Smooth muscle cell of the brain vasculature (primary cell): ENCODE measurements around the gene MLST8.
"Not testable (repeated sequence)": the region's sequence is repeated elsewhere in the genome, so short reads cannot be mapped to it uniquely, and the experiment has no call there.

Experiments used
- DNase-seq: peaks from one replicate; pipeline ENCODE4 v3.0.0-alpha.2; 2012; ENCODE audit warnings: low read depth, low spot score

Gene MLST8

DNA sequence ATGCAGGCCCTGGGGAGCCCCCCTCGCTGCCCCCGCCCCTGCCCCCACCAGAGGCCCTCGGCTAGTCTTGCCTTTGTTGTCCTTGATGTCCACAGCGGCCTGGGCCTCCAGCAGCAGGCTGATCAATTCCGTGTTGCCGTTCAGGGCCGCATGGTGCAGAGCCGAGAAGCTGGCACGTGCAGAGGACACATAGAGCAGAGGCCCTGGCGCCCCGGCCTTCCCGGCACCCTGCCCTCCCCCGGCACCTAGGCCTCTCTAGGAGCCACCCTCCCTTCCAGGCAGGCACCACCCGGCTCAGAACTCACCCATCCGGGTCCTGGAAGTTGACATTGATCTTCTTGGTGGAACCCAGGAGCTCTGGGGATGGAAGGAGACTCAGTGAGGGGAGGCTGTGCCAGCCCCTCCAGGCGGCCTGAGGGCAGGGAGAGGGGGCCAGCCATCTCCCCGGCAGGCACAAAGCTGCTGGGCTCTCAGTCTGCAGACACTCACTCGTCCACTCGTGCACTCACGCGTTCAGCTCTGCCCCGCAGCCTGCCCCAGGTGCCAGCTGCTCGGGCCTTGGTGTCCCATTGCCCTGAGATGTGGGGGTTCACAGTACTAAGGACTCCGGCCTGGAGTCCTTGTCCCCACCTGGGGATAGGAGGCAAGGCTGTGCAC is 15.1 kb upstream of the MLST8 start:
- DNase-seq = no peak

DNA sequence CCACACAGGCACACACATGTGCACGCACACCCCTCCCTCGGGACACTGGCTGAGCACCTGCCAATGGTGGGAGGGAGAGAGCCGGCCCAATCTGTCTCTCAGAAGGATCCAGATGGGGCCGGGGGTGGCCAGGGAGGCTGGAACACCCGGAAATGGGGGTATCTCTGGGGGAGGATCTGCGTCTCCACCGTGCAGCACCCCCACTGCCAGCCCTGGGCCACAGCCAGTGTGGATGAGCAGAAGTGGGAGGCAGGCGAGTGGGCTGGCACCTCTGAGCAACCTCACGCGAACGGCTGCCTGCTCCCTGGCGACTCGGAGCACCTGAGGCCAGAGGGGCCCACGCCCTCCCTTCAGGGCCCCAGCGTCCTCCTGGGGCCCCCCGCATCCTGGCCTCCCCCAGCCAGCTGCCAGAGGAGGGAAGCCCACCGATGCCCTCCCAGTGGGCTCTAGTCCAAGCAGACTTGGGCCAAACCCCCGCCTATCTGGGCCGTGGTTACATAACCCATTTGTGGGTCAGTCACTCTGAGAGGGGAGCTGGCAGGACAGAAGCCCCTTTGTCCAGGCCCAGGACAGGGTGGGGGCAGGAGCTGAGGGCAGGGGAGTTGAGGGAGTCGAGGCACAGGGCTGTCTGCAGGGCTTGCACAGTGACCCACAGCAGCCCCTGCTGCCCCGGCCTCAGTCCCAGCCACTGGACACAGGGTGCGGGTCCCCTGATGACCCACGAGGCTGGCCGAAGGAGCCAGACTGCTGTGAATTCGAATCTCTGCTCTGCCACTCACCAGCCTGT is 14.4 kb upstream of the MLST8 start:
- no peak for DNase-seq

DNA sequence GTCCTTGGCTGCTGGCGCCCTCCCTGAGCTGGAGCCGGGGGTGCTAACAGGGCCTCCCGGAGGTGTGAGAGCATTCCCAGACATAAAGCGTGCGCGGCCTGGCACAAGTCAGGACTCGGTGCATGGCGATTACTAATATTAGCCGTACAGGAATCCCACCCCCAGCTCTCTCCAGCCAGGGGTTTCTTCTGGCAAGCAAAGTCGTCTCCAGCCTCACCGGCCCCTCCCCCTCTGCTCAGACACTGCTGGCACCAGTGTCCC is 13.9 kb upstream of the MLST8 start:
- DNase-seq = no peak

DNA sequence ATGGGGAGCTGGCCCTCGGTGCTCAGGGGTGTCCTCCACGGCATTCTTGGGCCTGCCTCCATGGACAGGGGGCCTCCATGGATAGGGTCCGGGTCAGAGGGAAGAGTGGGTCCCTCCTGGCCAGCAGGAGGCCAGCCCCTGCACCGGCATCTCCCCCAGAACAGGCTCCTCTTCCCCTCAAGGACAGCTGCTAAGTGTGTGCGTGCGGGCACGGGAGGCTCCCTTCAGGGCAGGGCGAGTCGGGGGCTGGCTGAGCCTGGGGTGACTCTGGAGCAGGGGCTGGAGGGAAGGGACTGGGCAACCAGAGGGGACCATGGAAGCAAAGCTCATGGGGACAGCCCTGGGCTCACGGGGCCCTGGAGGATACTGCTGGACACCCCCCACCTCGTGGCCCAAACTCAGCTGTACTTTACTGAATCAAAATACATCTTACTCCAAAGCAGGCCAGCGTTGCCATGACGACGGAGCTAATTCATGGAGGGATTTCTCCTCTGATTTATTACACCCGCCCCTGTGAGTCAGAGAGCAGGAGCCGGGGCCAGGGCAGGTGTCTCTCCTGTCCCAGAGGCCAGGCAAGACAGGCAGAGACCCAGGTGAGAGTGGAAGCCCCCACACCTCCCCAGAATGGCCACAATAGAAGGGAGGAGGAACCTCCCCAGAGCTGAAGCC is 11.0 kb upstream of the MLST8 start:
- no peak for DNase-seq

DNA sequence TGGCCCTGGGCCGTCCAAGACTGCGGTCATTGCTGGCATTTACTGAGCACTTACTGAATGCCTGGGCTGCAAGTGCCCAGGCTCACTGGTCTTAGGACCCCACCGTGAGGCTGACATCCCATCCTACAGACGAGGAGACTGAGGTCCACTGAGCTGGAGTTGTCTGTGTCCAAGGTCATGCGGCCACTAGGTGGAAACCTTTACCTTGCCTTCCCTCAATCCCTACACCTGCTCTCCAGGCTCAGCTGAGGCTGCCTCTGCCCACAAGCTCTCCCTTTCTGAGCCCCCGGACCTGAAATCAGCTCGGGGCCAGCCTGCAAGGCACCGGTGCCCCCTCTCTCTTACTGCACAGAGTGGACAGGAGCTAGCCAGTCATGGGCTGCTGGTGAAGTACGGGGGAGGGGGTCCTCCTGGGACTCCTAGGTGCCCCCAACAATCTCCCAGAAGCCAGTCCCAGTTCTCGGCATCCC is 10.4 kb upstream of the MLST8 start:
- no peak for DNase-seq

DNA sequence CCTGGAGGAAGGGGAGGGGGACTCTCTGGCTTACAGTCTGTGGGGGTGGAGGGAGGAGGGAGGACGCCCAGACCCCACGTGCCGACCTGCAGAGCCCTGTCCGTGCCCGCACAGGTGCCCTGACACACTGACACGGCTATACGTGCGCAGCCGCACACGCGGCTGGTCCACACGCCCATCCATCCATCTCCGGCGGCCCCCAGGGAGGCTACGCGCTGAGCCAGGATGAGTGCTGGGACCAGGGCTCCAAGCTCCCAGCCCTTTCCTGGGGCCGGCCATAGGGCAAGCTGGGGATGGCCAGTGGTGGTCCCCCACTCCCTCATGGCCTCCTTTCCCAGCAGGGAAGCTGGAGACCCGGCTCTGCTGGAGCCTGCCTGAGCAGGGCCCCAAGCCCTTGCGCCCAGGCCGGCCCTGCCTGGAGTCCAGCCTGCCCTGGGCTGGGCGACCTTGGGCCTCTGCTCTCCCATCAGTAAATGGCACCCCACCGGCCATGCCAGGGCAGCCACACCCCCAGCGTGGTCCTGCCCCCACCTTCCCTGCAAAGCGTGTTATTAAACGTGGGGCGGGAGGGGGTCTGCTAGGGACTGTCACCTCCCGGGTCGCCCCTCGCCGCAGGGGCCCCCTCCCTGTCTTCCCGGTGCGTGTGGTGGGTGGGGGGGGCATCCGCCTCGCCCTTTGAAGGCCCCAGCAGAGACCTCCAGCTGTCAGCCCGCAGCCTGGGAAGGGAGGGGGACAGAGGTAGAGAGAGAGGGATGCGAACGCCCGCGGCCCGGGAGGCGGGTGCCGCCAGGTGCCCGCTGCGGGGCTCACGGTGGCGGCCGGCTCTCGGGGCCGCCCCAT is 9.7 kb upstream of the MLST8 start:
- DNase-seq = no peak

DNA sequence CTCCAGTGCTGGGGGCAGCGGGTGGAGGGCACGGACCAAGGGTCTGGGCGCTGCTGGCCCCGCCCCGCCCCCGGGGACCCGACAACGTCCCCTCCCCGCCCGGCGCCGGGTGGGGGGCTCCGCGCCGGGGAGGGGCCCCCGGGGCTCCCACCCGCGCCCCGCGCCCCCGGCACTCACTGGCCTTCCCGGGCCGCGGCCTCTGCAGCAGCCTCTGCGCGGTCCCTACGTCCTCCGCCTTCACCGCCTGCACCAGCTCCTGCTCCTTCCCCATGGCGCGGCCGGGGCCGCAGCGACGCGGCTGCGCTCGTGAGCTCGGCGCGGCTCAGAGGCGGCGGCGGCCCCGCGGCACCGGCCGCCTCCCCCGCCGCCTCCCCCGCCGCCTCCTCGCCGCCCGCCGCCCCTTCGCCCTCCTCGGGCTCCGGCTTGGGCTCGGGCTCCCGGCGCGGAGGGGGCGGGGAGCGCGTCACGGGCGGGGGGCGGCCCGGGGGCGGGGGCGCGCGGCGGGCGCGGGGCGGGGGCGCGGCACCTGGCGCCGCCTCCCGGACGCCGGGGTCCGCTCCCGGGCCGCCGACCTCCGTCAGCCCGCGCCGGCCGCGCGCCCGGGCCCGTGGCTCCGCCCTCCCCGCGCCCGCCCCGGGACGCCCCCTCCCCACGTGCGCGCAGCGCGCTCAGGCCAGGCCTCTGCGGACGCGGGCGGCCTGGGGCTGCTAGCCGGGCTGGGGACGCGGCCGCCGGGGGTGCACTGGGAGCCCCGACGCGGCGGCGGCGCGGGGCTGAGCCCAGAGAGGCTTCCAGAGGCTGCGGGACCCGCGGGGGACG is 8.9 kb upstream of the MLST8 start, which contains the start of gene CASKIN1:
CASKIN1 (minus strand) TSS at position 444 of the 819 bp plus-strand sequence; CDS start at position 271, 173 bp downstream.
- no peak for DNase-seq

DNA sequence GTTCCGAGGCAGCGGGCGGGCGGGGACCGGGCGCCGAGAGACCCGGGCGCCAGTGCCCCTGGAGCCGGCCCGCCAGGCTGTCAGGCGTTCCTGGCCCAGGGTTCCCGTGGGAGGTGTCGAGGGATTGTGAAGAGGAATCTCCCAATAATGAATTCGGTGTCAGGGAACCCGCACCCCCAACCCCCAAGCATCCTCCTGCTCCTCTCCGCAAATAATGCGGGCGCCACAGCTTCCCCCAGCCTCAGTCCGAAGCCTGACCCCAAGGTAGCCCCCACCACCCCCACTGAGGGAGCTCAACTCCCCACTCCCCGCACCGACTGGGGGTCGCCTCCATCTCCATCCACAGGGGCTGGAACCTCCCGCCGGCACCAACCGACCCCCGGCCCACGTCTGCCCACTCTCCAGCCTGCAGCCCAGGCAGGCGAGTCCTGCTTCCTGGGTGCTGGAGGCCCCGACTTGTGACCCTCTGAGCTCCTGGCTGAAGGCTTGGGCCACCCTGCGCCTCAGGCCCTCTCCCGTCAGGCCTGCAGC is 8.2 kb upstream of the MLST8 start:
- no peak for DNase-seq

DNA sequence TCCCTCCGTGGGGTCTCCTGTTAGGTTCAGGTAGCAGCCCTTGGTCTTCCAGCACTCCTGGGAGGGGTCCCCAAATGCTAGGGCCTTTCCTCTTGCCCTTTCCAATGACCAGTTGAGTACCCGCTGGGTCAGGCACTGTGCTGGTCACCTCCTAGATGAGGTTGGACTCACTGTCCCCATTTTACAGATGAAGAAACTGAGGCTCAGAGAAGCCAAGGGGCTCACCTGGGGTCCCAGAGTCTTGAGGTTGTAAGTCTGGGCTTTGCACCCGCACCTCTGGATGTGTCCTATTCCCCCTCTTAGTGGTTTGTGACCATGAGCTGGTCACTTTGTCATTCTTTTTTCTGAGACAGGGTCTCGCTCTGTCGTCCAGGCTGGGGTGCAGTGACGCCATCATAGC is 7.5 kb upstream of the MLST8 start:
- DNase-seq = no peak

DNA sequence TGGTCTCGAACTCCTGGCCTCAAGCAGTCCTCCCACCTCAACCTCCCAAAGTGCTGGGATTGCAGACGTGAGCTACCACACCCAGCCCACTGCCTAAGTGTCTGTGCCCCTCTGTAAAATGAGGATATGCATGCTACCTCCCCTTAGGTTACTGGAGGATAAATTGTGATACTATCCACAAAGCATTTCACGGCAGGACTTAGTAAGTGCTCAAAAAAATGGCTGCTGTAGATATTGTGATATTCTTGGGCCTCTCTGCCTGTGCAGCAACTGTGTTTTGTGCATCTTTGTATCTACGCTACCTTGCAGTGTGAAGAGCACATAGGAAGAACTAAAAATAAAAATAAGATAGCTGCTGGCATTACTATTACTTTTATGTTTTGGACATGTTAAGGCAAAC is 7.0 kb upstream of the MLST8 start:
- no peak for DNase-seq

DNA sequence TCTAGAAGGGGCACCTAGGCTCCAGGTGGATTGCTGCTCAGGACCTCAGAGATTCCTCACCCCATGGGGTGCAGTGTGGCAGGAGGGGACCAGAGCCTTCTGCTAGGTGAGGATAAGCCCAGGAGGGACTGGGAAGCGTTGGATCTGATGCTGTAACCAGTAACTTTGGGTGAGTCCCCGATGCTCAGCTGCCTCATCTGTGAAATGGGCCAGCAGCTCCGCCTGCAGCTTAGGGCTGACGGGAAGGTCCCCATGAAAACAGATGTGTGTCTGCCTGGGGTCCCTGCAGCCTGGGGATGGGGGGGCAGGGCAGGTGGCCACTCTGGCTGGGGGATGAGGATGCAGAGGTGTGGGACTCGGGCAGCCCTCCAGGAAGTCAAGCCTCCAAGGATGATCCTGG is 6.2 kb upstream of the MLST8 start:
- no peak for DNase-seq

DNA sequence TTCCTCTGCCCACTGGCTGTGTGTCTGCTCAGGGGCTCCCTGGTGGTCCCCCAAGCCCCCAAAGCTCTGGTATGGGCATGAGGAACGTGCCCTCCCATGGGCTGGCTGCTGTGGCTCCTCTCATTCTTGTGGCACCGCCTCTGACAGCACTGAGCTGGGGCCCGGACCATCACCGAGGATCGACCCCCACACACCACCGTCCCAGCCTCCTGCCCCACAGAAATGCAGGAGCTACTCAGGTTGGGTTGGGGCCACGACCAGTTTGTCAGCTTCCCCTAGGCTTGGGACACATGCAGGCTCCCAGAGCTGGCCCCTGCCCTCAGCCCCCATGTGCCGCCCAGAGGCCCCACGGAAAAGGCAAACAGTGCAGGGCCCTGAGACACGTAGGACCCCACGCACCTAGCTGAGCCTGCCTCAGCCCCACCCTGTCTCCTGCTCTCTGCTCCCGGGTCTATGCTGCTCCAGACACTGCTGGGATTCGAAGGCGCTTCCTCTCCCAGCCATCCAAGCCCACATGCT is 5.6 kb upstream of the MLST8 start:
- no peak for DNase-seq

DNA sequence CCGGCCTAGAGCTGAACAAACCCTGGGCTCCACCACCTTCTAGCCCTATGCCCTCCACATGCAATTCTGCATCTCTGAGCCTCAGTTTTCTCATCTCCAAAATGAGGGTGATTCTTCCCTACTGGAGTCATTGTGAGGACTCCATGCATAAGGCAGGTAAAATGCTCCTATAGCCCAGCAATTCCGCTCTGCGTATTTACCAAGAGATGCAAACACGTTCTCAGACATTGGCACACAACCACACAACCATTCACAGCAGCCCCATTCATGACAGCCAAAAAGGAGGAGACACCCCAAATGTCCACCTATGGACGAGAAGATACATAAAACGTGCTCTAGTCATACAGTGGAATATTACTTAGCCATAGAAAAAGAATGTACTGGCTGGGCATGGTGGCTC is 4.9 kb upstream of the MLST8 start:
- DNase-seq = no peak

DNA sequence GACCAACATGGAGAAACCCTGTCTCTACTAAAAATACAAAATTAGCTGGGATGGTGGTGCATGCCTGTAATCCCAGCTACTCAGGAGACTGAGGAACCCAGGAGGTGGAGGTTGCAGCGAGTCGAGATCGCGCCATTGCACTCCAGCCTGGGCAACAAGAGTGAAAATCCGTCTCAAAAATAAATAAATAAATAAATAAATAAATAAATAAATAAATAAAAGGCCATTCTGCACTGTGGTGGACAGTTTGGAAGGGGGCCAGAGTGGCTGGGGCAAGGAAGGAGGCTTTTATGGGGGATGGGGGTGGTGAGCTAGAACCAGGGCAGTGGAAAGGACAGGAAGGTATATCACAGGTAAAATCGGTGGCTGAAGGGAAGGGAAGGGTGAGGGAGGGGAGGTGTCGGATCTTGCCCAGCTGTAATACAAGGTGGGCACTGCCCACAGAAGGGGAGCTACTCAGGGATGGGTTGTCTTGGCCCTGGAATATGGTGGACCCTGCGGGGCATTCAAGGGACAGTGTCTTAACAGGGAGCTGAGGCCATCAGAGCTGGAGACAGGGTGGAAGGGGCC is 2.0 kb upstream of the MLST8 start:
- DNase-seq = not testable (repeated sequence)

DNA sequence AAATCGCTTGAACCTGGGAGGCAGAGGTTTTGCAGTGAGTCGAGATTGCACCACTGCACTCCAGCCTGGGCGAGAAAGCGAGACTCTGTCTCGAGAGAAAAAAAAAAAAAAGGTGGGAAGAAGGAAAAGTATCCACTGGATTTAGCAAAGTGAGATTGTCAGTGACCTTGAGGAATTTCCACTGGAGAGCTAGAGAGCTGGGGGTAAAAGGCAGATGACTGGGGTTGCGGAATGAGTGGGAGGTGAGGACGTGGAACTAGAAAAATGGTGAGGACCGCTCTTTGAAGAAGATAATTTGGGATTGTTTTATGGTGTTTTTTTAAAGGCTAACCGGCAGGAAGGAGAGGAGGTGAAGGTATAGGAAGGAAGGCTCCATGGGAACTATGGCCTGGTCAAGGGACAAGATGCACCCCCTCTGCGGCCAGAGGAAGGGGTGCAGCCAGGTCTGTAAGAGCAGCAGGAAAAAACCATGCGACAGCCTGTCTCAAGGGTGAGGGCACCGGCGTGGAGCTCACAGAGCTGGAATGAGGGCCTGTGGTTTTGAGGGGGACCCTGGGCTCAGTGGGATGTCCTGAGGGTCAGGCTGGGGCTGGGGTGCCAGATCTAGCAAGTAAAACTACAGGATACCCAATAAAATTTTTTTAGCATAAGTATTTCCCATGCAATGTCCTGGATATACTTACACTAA is 694 bp upstream of the MLST8 start:
- no peak for DNase-seq

DNA sequence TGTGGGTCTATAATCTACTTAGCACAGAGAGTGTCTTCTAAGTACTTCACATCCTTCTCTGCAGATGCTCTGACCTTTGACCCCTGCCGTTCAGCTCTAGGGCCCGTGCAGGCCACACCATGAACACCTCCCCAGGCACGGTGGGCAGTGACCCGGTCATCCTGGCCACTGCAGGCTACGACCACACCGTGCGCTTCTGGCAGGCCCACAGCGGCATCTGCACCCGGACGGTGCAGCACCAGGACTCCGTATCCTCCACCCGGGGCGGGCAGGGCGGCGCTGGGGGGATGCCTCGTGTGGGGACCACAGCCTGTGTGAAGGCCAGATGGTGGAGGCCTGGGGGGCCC is 686 bp downstream of the MLST8 start:
- DNase-seq = no peak

DNA sequence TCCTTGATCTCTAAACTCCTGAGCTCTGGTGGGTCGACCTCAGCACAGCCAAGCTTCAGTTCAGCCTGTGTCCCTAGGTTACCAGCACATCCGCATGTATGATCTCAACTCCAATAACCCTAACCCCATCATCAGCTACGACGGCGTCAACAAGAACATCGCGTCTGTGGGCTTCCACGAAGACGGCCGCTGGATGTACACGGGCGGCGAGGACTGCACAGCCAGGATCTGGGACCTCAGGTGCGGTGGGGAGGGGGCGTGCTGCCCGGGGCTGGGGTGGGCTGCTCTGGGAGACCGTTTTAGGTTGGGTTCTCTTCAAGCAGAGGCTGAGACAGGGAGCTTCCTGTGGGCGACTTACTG is 1.1 kb downstream of the MLST8 start:
- DNase-seq = no peak

DNA sequence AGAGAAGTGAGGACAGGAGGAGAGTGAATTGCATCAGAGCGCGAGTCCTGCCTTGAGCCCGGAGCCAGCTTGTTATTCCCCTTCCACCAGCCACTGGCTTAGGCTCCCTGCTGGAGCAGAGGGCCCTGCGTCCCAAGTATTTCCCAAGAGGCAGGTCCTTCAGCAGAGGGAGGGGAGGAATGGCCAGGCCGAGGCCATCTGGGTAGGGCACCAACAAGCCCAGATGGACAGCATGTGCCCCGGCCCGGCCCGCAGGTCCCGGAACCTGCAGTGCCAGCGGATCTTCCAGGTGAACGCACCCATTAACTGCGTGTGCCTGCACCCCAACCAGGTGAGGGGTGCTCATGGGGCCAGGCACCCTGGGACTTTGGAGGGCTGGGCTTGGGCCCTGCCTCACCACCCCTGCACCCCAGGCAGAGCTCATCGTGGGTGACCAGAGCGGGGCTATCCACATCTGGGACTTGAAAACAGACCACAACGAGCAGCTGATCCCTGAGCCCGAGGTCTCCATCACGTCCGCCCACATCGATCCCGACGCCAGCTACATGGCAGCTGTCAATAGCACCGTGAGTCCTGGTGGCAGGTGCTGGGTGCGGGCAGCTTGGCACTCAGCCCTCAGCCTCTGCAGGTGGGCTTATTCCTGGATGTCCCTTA is 1.7 kb downstream of the MLST8 start:
- no peak for DNase-seq

DNA sequence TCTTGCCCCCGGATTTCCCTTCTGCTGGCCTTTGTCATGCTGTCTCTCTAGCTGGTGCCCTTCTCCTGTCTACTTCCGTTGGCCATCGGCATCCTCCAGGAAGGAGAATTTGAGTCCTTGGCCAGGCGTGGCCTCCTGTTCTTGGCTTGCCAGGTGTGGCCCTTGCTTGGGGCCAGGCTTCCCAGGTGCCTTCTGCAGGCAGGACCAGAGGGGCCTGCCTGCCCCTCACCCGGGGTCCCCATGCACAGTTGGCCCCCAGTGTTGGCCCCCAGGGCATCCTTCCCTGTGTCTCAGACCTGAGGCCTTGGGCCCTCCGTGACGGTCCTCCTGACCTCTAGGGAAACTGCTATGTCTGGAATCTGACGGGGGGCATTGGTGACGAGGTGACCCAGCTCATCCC is 2.6 kb downstream of the MLST8 start:
- DNase-seq = no peak
